Mucosa of rectum (tissue), 2 donors: ENCODE data around the gene ORAI1.
"Not testable (repeated sequence)": the region's sequence is repeated elsewhere in the genome, so short reads cannot be mapped to it uniquely, and the experiment has no call there.

Experiments
- H3K27ac ChIP-seq, 2 donors: one replicate each; pipeline ENCODE4 v1.7.0; 2013; ENCODE audit warnings: inconsistent platforms in 2 of 2, low read depth in 2 of 2, low read length in 2 of 2
- H3K27me3 ChIP-seq, 2 donors: one replicate each; pipeline ENCODE4 v1.7.0; 2013; ENCODE audit warnings: low read length in 2 of 2; ENCODE audit not compliant: control insufficient read depth in 2 of 2, insufficient read depth in 2 of 2
- H3K36me3 ChIP-seq, 2 donors: one replicate each; pipeline ENCODE4 v1.7.0; 2013; ENCODE audit warnings: low read length in 2 of 2; ENCODE audit not compliant: control insufficient read depth in 2 of 2, insufficient read depth in 2 of 2
- H3K4me1 ChIP-seq, 2 donors: one replicate each; pipeline ENCODE4 v1.7.0; 2013; ENCODE audit warnings: low read length in 2 of 2, mild to moderate bottlenecking in 1 of 2; ENCODE audit not compliant: control insufficient read depth in 2 of 2, insufficient read depth in 2 of 2
- H3K4me3 ChIP-seq, 2 donors: one replicate each; pipeline ENCODE4 v1.7.0; 2013; ENCODE audit warnings: low read length in 2 of 2
- H3K9ac ChIP-seq, 2 donors: one replicate each; pipeline ENCODE4 v1.7.0; 2013; ENCODE audit warnings: low read length in 2 of 2, low read depth in 1 of 2, mild to moderate bottlenecking in 1 of 2
- H3K9me3 ChIP-seq, 2 donors: one replicate each; pipeline ENCODE4 v1.7.0; 2013; ENCODE audit warnings: low read length in 2 of 2; ENCODE audit not compliant: control insufficient read depth in 2 of 2
- donor health status: healthy.
- donor health status: Normal muscosa, but diverticular disease.

Gene ORAI1

DNA sequence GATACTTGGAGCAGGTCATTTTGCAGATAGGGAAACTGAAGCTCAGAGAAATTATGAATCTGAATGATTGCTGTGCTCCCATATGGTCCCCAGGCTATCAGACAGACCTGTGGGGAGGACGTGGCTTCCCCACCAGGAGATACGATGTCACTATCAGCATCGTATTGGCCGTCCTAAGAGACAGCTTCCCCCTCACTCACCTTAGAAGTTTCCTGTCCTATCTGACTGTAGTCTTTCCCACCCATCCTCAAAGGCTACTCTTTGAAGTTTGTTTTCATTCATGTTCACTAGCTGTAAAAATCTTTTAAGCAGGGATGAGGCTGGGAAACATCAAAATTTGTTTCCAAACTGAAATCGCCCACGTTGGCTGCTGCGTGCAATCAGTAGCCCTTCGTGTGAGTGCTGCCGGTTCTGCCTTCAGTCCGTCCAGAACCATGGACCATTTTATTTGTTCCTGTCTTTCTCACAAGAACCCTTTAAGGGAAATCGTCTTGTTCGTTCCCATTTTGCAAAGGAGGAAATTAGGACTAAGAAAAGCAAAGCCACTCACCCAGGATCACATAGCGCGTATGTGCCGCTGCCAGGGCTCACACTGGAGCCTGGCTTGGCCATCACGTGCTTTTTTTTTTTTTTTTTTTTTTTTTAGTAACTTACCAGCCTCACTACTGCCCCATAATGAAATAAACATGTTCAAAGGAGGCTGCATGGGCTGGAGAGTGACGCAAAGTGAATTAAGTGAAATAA lies 44.5 kb upstream of the ORAI1 start:
- H3K9ac ChIP-seq, result peak overlapping the region; percentile 35 to 41
- H3K9me3 ChIP-seq, result no peaks in the 10 kb centered on the region
- H3K27me3 ChIP-seq, result no peaks in the 10 kb centered on the region
- H3K27ac ChIP-seq, result peak overlapping the region; percentile 52 to 64
- H3K4me1 ChIP-seq, result peaks cover 22 to 25% of the 10 kb centered on the region in 2 donors
- peak overlapping the region in 1 of 2 donors; percentile 70 for H3K4me3 ChIP-seq
- H3K36me3 ChIP-seq, result no peaks in the 10 kb centered on the region

DNA sequence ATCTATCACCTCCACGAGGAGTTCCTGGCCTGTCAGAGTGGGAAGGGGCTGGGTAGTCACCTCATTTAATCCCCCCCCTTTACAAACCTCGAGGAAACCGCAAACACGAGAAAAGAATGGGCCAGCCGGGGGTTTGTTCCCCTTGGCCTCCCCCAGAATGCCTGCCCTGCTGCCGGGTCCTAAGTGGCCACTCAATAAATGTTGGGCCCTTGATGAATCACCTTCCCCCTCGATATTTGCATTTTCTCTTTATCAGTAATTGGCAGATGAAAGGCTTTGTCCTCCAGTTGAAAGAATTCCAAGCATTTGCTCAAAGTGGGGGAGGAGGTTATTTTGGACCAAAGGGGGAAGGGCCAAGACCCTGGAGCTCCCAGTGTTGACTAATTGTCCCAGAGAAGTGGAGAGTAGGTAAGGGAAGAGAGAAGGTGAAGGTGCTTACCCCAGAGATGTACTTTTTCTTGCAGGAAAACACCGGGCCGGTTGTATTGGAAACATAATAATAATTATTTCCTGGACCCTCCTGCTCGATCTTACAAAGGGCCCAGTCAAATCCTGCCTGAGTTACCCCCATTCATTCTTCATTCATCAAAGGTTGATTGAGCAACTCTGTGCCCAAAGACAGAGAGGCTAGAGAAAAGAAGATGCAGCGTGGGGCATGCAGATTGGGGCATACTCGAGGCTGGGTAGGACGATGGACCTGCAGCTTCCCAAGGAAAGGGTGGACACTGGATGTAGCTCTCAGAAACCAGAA lies 43.6 kb upstream of the ORAI1 start:
- no peak overlapping the region for H3K4me3 ChIP-seq
- no peak overlapping the region for H3K9ac ChIP-seq
- H3K27ac ChIP-seq, result no peak overlapping the region

DNA sequence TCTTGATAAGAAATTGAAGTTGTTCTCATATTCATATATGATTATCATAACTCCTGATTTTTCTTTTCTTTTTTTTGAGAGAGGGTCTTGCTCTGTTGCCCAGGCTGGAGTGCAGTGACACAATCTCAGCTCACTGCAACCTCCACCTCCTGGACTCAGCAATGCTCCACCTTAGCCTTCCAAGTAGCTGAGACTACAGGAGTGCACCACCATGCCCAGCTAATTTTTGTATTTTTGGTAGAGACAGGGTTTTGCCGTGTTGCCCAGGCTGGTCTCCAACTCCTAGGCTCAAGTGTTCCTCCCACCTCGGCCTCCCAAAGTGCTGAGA lies 43.0 kb upstream of the ORAI1 start:
- not testable (repeated sequence) for H3K9me3 ChIP-seq, H3K9ac ChIP-seq, H3K27me3 ChIP-seq, H3K27ac ChIP-seq, H3K36me3 ChIP-seq, H3K4me3 ChIP-seq
- H3K4me1 ChIP-seq, result peaks cover 11 to 18% of the 10 kb centered on the region in 2 donors

More for the DNA sequence above, 43.6 kb upstream of the ORAI1 start:
- Histone ChIP-seq H3K27me3 (no peaks in the 10 kb centered on the region), H3K36me3 (no peaks in the 10 kb centered on the region), H3K4me1 (peaks cover 16 to 22% of the 10 kb centered on the region in 2 donors), H3K9me3 (no peaks in the 10 kb centered on the region)

DNA sequence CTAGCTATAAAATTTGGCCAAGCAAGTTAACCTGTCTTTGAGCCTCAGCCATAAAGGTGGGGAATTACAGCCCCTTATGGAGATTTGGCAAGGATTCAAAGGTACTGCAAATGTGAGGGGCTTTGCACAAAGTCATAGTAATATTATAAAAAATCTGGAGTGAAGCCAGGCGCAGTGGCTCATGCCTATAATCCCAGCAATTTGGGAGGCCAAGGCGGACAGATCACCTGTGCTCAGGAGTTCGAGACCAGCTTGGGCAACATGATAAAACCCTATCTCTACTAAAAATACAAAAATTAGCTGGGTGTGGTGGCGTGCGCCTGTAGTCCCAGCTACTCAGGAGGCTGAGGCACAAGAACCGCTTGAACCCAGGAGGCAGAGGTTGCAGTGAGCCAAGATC lies 41.4 kb upstream of the ORAI1 start:
- not testable (repeated sequence) for H3K36me3 ChIP-seq
- H3K4me1 ChIP-seq, result peaks cover 9 to 13% of the 10 kb centered on the region in 2 donors

DNA sequence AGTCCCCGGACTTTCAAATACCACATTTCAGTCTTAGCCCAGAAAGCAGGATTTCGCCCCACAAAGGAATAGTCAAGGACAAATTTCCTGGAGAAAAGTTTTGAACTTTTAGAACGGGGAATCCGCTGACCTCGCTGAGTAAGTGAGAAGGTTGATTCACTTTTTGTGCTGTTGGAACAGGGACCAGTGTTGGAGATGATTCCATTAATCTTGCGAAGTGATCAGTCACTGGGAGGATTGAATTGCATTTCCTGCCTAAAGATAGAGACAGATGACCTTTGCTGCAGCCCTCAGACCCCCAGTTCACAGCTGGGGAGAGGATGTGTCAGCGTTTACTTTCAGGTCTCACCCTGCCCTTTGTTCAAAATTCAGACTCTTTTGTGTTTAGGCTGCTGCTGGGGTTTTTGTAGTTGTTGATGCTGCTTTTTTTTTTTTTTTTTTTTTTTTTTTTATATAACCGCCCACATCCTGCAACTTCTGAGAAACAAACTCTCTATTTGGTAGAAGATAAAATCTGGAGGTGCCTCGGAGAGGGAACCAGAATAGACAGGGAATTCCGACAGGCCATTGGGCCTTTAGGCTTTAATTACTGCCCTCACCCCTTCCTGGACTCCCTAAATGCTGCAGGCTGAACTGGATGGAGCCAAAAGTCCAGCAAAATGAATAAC lies 35.7 kb upstream of the ORAI1 start:
- peak overlapping the region; percentile 82 to 83 for H3K27ac ChIP-seq
- H3K27me3 ChIP-seq, result no peaks in the 10 kb centered on the region
- H3K9ac ChIP-seq, result peak overlapping the region; percentile 56 to 57
- H3K4me1 ChIP-seq, result no peaks in the 10 kb centered on the region
- no peaks in the 10 kb centered on the region for H3K9me3 ChIP-seq
- H3K4me3 ChIP-seq, result peak overlapping the region; percentile 6 to 23
- no peaks in the 10 kb centered on the region for H3K36me3 ChIP-seq

More for the DNA sequence above, 41.4 kb upstream of the ORAI1 start:
- H3K27ac ChIP-seq, H3K9ac ChIP-seq, H3K4me3 ChIP-seq, H3K27me3 ChIP-seq, H3K9me3 ChIP-seq: not testable (repeated sequence)

DNA sequence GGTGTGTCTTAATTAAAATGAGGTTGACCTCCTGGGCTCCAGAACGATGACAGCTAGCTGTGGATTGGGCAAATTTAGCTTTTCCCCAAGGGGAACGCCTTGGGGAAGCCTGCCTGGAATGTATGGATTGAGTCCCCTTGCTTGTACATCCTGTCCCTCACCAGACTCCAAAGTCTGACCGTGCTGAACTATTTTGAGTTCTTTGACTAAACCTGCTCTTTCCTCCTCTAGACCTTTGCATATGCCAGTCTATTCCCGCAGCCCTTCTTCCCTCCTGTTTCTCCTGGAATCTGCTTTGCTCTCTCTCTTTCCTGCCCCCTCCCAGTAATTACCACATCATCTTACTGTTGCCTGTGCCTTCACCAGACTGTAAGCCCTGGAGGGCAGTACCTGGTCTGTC lies 34.0 kb upstream of the ORAI1 start:
- Histone ChIP-seq H3K9ac (no peak overlapping the region), H3K4me1 (no peaks in the 10 kb centered on the region), H3K4me3 (no peak overlapping the region), H3K27ac (no peak overlapping the region), H3K27me3 (no peaks in the 10 kb centered on the region), H3K36me3 (no peaks in the 10 kb centered on the region), H3K9me3 (no peaks in the 10 kb centered on the region)

DNA sequence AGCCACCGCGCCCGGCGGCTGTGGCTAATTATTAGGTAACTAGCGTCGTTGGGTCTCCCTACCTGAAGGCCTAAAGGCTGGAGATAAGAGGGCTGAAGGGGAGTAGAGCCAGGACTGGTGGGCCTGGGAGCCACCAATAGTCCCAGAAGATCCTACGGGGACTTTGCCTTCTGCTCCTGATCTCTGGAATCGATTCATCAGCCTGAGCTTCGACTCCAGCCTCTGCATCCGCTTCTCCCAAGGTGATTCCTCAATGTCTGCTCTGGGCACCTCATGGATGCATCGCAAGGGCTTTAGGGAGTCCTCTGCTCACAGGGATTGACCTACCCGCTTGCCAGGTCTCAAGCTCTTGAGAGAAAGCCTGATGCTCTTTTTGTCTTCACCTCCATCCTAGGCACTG lies 30.8 kb upstream of the ORAI1 start:
- Histone ChIP-seq H3K4me3 (no peak overlapping the region), H3K36me3 (no peaks in the 10 kb centered on the region), H3K27ac (no peak overlapping the region), H3K9me3 (no peaks in the 10 kb centered on the region), H3K9ac (no peak overlapping the region), H3K4me1 (peaks cover 0 to 11% of the 10 kb centered on the region in 2 donors), H3K27me3 (no peaks in the 10 kb centered on the region)

DNA sequence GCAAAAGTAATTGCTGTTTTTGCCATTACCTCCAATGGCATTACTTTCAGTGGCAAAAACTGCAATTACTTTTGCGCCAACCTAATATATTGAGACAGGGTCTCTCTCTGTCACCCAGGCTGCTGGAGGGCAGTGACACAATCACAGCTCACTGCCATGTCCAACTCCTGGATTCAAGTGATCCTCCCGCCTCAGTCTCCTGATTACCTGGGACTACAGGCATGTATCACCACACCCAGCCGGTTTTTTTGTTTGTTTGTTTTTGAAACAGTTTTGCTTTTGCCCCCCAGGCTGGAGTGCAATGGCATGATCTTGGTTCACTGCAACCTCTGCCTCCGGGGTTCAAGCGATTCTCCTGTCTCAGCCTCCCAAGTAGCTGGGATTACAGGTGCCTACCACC lies 29.8 kb upstream of the ORAI1 start:
- Histone ChIP-seq H3K4me1 (peaks cover 4 to 11% of the 10 kb centered on the region in 2 donors), H3K36me3 (no peaks in the 10 kb centered on the region), H3K9me3 (no peaks in the 10 kb centered on the region), H3K27me3 (no peaks in the 10 kb centered on the region), H3K27ac (no peak overlapping the region), H3K4me3 (no peak overlapping the region), H3K9ac (no peak overlapping the region)

DNA sequence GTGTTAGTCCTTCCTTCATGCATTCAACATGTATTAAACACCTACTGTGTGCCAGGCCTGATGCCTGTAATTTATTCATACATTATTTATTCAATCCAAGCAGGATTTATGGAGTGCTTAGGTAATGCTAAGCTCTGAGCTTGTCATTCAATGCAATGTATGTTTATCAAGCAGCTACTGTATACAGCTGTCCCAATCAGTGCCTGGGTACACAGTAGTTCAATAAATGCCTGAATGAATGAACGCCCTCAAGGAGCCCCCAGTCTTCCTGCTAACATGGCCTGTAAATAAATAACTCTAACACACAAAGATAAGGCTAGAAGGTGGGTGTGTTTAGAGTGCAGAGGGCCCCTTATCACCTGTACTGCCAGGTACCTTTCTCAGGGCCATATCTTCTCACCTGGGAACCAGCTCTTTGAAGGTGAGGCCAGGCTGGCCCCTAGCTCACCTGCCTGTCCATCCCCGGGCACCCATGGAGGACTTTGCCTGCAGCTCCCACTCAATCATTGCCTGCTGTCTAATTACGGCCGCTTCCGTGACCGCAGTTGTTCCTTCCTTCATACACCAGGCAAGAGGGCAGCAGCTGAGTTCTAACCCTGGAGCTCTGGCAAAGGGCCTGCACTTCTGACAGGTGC lies 25.5 kb upstream of the ORAI1 start:
- Histone ChIP-seq H3K27me3 (no peaks in the 10 kb centered on the region), H3K4me3 (no peak overlapping the region), H3K9me3 (no peaks in the 10 kb centered on the region), H3K4me1 (peaks cover 6 to 16% of the 10 kb centered on the region in 2 donors), H3K36me3 (no peaks in the 10 kb centered on the region), H3K27ac (peak overlapping the region in 1 of 2 donors; percentile 56), H3K9ac (no peak overlapping the region)

DNA sequence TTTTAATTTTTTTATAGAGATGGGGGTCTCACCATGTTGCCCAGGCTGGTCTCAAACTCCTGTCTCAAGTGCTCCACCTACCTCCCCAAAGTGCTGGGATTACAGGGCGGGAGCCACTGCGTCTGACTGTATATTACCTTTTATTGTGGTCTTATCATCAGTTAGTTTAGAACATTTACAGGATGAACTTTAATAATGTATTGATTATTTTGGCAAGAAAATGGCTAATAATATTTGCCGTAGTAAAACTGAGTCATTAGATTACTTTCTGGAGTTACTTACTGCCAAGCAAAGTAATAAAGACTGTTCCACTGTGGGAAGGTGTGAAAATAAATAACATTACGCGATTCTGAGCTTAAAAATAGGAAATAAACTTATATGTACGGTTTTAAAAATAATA lies 23.6 kb upstream of the ORAI1 start:
- no peaks in the 10 kb centered on the region for H3K27me3 ChIP-seq
- H3K9me3 ChIP-seq, result no peaks in the 10 kb centered on the region

More for the DNA sequence above, 23.6 kb upstream of the ORAI1 start:
- Histone ChIP-seq H3K27ac (no peak overlapping the region), H3K36me3 (no peaks in the 10 kb centered on the region), H3K9ac (no peak overlapping the region), H3K4me3 (no peak overlapping the region), H3K4me1 (peaks cover 6 to 16% of the 10 kb centered on the region in 2 donors)
